Measurements from ENCODE around the gene DOK5. TPM values are rescaled to one million over a fixed set of nuclear protein-coding genes. Genes with fewer than 3 reads are reported as not detected.

Gene DOK5
- total and polyA plus RNA-seq, 10 of the 15 experiments (the other 5 are each of a cell fraction or from before 2014, with no cell fraction given) = 0.03 TPM; not detected in 9

GRCh38 chr20:54485631-54486030, 10.2 kb downstream of the DOK5 start:
- H4K20me1 ChIP-seq (ENCODE audit: control insufficient read depth, insufficient read depth) = no peaks in the 10 kb centered on the region
- in situ Hi-C loops (cut with MboI) = no loop called here
- H3K79me2 ChIP-seq (ENCODE audit: control insufficient read depth, insufficient read depth, low read length) = no peaks in the 10 kb centered on the region
- intact Hi-C loops (cut with micrococcal nuclease; ENCODE audit: unreplicated experiment) = no loop called here
- H3K9ac ChIP-seq (ENCODE audit: control insufficient read depth, insufficient read depth, low read length) = no peak overlapping the region
- ATAC-seq = no peak
- H3K4me3 ChIP-seq = no peak overlapping the region
- DNase-seq (ENCODE audit: low read depth, low spot score) = no peak
- no peak for TF ChIP-seq IRF4 (IDR thresholded peaks at IDR 0.05; ENCODE audit: low read depth, low read length)
- TF ChIP-seq PML (IDR thresholded peaks at IDR 0.05; ENCODE audit: low read length) = no peak
- TF ChIP-seq IKZF1 (conservative IDR thresholded peaks at IDR 0.05) = no peak
- no peak for TF ChIP-seq E2F8 (IDR thresholded peaks at IDR 0.05; ENCODE audit: low read depth, partially characterized antibody)
- no peak for TF ChIP-seq MLLT1 (IDR thresholded peaks at IDR 0.05)
- TF ChIP-seq BCL11A (IDR thresholded peaks at IDR 0.05; ENCODE audit: low read depth, low read length) = no peak
- no peak for TF ChIP-seq FOXM1 (IDR thresholded peaks at IDR 0.05; ENCODE audit: low read depth, low read length)
- no peak for TF ChIP-seq IRF5 (IDR thresholded peaks at IDR 0.05; ENCODE audit: borderline replicate concordance)
- TF ChIP-seq GABPA (IDR thresholded peaks at IDR 0.05; ENCODE audit: low read depth) = no peak
- no peak for TF ChIP-seq RELA (IDR thresholded peaks at IDR 0.05; ENCODE audit: borderline replicate concordance, partially characterized antibody)
- ChIA-PET CTCF (interaction anchor here (0.6 kb wide), 1 partner anchor 11 kb away, joined by 5 read pairs; no protein-coding TSS in a partner anchor), POLR2A (no interaction called here), SMC1A (ENCODE audit: uncharacterized antibody, unreplicated experiment) (no interaction called here), RAD21 (ENCODE audit: unreplicated experiment) (no interaction called here)
- 6% methylated on average over 8 of the region's 8 CpGs for WGBS (ENCODE audit: insufficient coverage, insufficient replicate concordance, low lambda C conversion rate, missing lambda C conversion rate)
- BruUV-seq (replicated peaks) = no TSS peak
- H3K27ac ChIP-seq (ENCODE audit: control insufficient read depth, insufficient read depth) = no peak overlapping the region
- no peaks in the 10 kb centered on the region for H3K27me3 ChIP-seq (replicated peaks in 1 of 2; ENCODE audit: control insufficient read depth in 2 of 2, insufficient read depth in 2 of 2, low read length in 1 of 2)
- no peak overlapping the region for H2AFZ ChIP-seq (ENCODE audit: control insufficient read depth, low read depth, low read length)
- FAIRE-seq = no peak
- no peaks in the 10 kb centered on the region for H3K4me1 ChIP-seq (ENCODE audit: control insufficient read depth, insufficient read depth, low read length)
- H3K36me3 ChIP-seq (ENCODE audit: control insufficient read depth in 2 of 2, insufficient read depth in 2 of 2, low read length in 1 of 2) = no peaks in the 10 kb centered on the region
- H3K4me2 ChIP-seq (ENCODE audit: control insufficient read depth, insufficient read depth) = no peak overlapping the region
- H3K9me3 ChIP-seq (replicated peaks; ENCODE audit: control insufficient read depth, insufficient read depth, low read length) = no peaks in the 10 kb centered on the region
